PC-3 (cell line): Measurements from ENCODE around the gene ST6GALNAC4. TPM values are rescaled to one million over a fixed set of nuclear protein-coding genes. Genes with fewer than 3 reads are reported as not detected.

Experiments
- ATAC-seq: fragments of 200-7000 bp; cut with Tn5 transposase; 2 replicates; pipeline ENCODE4 v1.9.1; 2020; ENCODE audit warnings: mild to moderate bottlenecking, moderate library complexity
- BruUV-seq: library from RNA; stranded (reverse); fragments of 400-500 nt; replicated peaks from 2 replicates; lab custom pipeline; 2021; lab: Mats Ljungman, UMichigan
- CTCF ChIA-PET: fragments of 300-600 bp; sonication (Branson Sonifier 250); formaldehyde crosslinking; loops from one replicate; lab custom pipeline; 2022; ENCODE audit warnings: antibody characterized with exemption; lab: Charles Lee
- POLR2A ChIA-PET: fragments of 300-600 bp; sonication (Branson Sonifier 250); formaldehyde crosslinking; loops from one replicate; lab custom pipeline; 2022; ENCODE audit warnings: antibody characterized with exemption; ENCODE audit not compliant: unreplicated experiment; lab: Charles Lee
- DNase-seq: peaks from one replicate; pipeline ENCODE4 v3.0.0-alpha.2; 2015
- H2AFZ ChIP-seq: fragments of 300-600 bp; sonication (generic); 2 replicates; pipeline ENCODE4 v1.6.0; 2016; ENCODE audit warnings: antibody characterized with exemption, low read length
- H3F3A ChIP-seq: fragments of 300-600 bp; sonication (generic); one replicate; pipeline ENCODE4 v1.6.0; 2017; ENCODE audit warnings: antibody characterized with exemption, low read length, control low read depth, mild to moderate bottlenecking; ENCODE audit not compliant: unreplicated experiment
- H3K27ac ChIP-seq: fragments of 300-600 bp; sonication (generic); 2 replicates; pipeline ENCODE4 v1.5.1; 2016; ENCODE audit warnings: mild to moderate bottlenecking, low read length
- H3K27me3 ChIP-seq: fragments of 300-600 bp; sonication (generic); 2 replicates; pipeline ENCODE4 v1.6.1; 2016; ENCODE audit warnings: low read length, mixed read lengths
- H3K36me3 ChIP-seq: fragments of 300-600 bp; sonication (generic); 2 replicates; pipeline ENCODE4 v1.6.1; 2016; ENCODE audit warnings: low read depth, mixed run types, low read length, mixed read lengths
- H3K4me1 ChIP-seq: fragments of 300-600 bp; sonication (generic); 2 replicates; pipeline ENCODE4 v1.5.1; 2016; ENCODE audit warnings: low read length; ENCODE audit not compliant: insufficient read depth
- H3K4me2 ChIP-seq: fragments of 300-600 bp; sonication (generic); 2 replicates; pipeline ENCODE4 v1.6.0; 2016; ENCODE audit warnings: low read length
- H3K4me3 ChIP-seq: fragments of 300-600 bp; sonication (generic); 2 replicates; pipeline ENCODE4 v1.5.1; 2016; ENCODE audit warnings: mild to moderate bottlenecking, low read length, mixed read lengths
- H3K79me2 ChIP-seq: fragments of 300-600 bp; sonication (generic); 2 replicates; pipeline ENCODE4 v1.6.1; 2017; ENCODE audit warnings: low read length, mixed read lengths
- H3K9ac ChIP-seq: fragments of 300-600 bp; sonication (generic); 2 replicates; pipeline ENCODE4 v1.6.0; 2016; ENCODE audit warnings: mild to moderate bottlenecking, low read length
- H3K9me2 ChIP-seq: fragments of 300-600 bp; sonication (generic); replicated peaks from 2 replicates; pipeline ENCODE4 v1.6.1; 2016; ENCODE audit warnings: mixed run types, low read length, mixed read lengths
- H3K9me3 ChIP-seq: fragments of 300-600 bp; sonication (generic); 2 replicates; pipeline ENCODE4 v1.6.1; 2016; ENCODE audit warnings: low read length, mixed read lengths
- H4K20me1 ChIP-seq: fragments of 300-600 bp; sonication (generic); 2 replicates; pipeline ENCODE4 v1.6.1; 2016; ENCODE audit warnings: low read length, mixed read lengths
- EZH2 ChIP-seq: fragments of 300-600 bp; sonication (generic); IDR thresholded peaks from one replicate; pipeline ENCODE4 v1.6.1; 2017; ENCODE audit warnings: antibody characterized with exemption, mild to moderate bottlenecking, low read length; ENCODE audit not compliant: unreplicated experiment
- EZH2phosphoT487 ChIP-seq: fragments of 300-600 bp; sonication (generic); IDR thresholded peaks from 2 replicates; pipeline ENCODE4 v1.6.1; 2018; ENCODE audit warnings: mild to moderate bottlenecking, antibody characterized with exemption, low read length, borderline replicate concordance
- intact Hi-C: fragments of 100-400 bp; cut with micrococcal nuclease; formaldehyde crosslinking; loops from 2 replicates; pipeline ENCODE4 v1.9.0; 2023
- total RNA-seq: library from RNA; depleted of rRNA; stranded (reverse); fragments of >200 nt; gene quantifications from 2 replicates; pipeline ENCODE4 v1.2.3, GENCODE V29; 2014
- TF ChIP-seq, protein P1 (sequence below): fragments of 300-600 bp; sonication (generic); conservative IDR thresholded peaks from 2 replicates; pipeline ENCODE4 v1.5.1; 2017; ENCODE audit warnings: antibody characterized with exemption, low read depth, mild to moderate bottlenecking, low read length

Gene ST6GALNAC4
- total RNA-seq, 1 experiment from 2014 or later, result 26.9 TPM

DNA sequence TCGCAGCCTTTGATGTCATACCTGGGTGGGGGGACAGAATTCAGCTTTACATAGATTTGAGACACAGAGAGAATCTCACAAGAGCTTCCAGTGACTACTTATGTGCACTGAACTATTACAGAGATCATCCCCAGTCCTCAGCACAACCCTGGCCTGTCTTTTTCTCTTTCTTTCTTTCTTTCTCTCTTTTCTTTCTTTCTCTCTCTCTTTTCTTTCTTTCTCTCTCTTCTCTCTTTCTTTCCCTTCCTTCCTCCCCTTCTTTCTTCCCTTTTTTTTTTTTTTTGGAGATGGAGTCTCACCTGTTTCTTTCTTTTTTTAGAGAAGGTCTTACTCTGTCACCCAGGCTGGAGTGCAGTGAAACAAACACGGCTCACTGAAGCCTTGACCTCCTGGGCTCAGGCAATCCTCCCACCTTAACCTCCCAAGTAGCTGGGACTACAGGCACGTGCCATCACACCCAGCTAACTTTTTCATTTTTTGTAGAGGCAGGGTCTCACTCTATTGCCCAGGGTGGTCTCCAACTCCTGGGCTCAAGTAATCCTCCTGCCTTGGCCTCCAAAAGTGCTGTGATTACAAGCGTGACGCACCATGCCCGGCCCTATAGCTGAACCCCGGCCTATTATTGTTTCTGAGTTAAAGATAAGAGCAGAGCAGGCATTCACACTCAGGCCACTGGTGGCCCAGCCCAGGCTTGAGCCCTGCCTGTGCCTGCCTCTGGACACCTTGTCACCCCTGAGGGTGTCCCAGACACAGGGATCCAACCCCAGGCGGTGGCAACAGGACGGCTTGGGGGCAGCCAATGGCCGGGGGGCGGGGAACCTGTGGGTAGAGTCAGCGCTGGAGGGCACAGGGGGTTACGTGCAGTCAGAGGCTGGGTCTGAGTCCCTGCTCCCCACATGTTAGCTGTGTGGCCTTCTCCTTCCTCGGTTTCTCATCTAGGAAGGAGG is 9.4 kb upstream of the ST6GALNAC4 start:
- Histone ChIP-seq H3K36me3 (no peaks in the 10 kb centered on the region), H3K27me3 (no peaks in the 10 kb centered on the region), H3K9ac (no peak overlapping the region), H2AFZ (no peak overlapping the region), H3K79me2 (no peaks in the 10 kb centered on the region), H3K4me2 (no peak overlapping the region), H3K27ac (no peak overlapping the region), H3F3A (no peaks in the 10 kb centered on the region), H3K9me3 (no peaks in the 10 kb centered on the region), H3K4me1 (peaks cover 32% of the 10 kb centered on the region), H3K4me3 (no peak overlapping the region), H3K9me2 (no peaks in the 10 kb centered on the region), H4K20me1 (no peaks in the 10 kb centered on the region)
- ChIA-PET CTCF (interaction anchor here (0.7 kb wide), 1 partner anchor 159 kb away, joined by 5 read pairs; no protein-coding TSS in a partner anchor), POLR2A (no interaction called here)
- TF ChIP-seq EZH2, result no peak
- TF ChIP-seq, protein P1, sequence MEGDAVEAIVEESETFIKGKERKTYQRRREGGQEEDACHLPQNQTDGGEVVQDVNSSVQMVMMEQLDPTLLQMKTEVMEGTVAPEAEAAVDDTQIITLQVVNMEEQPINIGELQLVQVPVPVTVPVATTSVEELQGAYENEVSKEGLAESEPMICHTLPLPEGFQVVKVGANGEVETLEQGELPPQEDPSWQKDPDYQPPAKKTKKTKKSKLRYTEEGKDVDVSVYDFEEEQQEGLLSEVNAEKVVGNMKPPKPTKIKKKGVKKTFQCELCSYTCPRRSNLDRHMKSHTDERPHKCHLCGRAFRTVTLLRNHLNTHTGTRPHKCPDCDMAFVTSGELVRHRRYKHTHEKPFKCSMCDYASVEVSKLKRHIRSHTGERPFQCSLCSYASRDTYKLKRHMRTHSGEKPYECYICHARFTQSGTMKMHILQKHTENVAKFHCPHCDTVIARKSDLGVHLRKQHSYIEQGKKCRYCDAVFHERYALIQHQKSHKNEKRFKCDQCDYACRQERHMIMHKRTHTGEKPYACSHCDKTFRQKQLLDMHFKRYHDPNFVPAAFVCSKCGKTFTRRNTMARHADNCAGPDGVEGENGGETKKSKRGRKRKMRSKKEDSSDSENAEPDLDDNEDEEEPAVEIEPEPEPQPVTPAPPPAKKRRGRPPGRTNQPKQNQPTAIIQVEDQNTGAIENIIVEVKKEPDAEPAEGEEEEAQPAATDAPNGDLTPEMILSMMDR, result no peak
- TF ChIP-seq EZH2phosphoT487, result no peak
- no TSS peak for BruUV-seq
- ATAC-seq, result no peak
- no peak for DNase-seq
- intact Hi-C loops, result no loop called here

DNA sequence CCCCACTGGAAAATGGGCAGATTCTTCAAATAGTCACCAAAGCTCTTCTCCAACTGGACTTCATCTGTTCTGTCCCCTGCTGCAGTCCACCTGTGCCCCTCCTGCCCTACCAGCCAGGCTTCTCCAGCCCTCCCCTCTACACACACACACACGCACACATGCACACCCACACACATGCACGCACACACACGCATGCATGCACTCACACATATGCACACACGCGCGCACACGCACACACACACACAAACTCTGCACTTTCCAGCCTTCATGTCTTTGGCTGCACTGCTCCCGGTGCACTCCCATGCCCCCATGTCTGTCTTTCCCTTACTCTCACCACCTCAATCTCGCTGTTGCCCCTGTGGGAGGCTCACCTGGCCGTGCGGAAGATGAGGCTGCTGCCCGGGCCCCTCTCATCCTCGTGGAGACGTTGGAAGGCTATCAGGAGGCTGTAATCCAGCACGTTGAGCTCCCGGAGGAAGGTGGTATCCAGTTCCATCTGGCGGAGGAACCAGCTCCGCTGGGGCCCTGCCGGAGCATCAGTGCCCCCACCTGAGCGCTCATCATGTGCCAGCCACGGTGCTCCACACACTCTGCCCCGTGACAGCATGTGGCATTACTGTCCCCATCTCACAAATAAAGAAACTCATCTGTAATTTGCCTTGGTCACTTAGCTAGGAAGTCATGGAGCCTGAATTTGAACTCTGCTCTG is 8.0 kb upstream of the ST6GALNAC4 start:
- ATAC-seq (no peak), DNase-seq (no peak)
- CTCF ChIA-PET, result no interaction called here
- no peaks in the 10 kb centered on the region for H3K9me2 ChIP-seq
- H3F3A ChIP-seq, result no peaks in the 10 kb centered on the region
- H3K9me3 ChIP-seq, result no peaks in the 10 kb centered on the region
- TF ChIP-seq EZH2 (no peak), EZH2phosphoT487 (no peak)
- TF ChIP-seq, protein P1, result no peak
- intact Hi-C loops, result loop anchor here (5.0 kb wide), 1 partner anchor 333 kb away; no protein-coding TSS in a partner anchor
- H3K27ac ChIP-seq, result no peak overlapping the region
- no peaks in the 10 kb centered on the region for H3K79me2 ChIP-seq
- peaks cover 26% of the 10 kb centered on the region for H3K4me1 ChIP-seq
- no peaks in the 10 kb centered on the region for H3K27me3 ChIP-seq
- H2AFZ ChIP-seq, result no peak overlapping the region
- H3K4me2 ChIP-seq, result no peak overlapping the region
- no peaks in the 10 kb centered on the region for H4K20me1 ChIP-seq
- POLR2A ChIA-PET, result no interaction called here
- H3K9ac ChIP-seq, result no peak overlapping the region
- BruUV-seq, result no TSS peak
- H3K4me3 ChIP-seq, result no peak overlapping the region
- H3K36me3 ChIP-seq, result no peaks in the 10 kb centered on the region
